Endothelial cell of umbilical vein (primary cell): ENCODE measurements around the gene LCMT1. TPM values are rescaled to one million over a fixed set of nuclear protein-coding genes. Genes with fewer than 3 reads are reported as not detected.

ENCODE experiments used
- BruUV-seq: library from RNA; stranded (reverse); fragments of 400-500 nt; replicated peaks from 2 replicates; lab custom pipeline; 2021; lab: Mats Ljungman, UMichigan
- CTCF ChIA-PET: fragments of 300-600, 350-600 bp; sonication (Branson Sonifier 250); formaldehyde crosslinking; loops from one replicate; lab custom pipeline; 2021; ENCODE audit warnings: antibody characterized with exemption, inconsistent platforms; lab: Charles Lee
- POLR2A ChIA-PET: fragments of 300-600, 350-600 bp; sonication (Branson Sonifier 250); formaldehyde crosslinking; loops from one replicate; lab custom pipeline; 2021; ENCODE audit warnings: antibody characterized with exemption, inconsistent platforms; lab: Charles Lee
- DNase-seq: peaks from one replicate; pipeline ENCODE4 v3.0.0-alpha.2; 2011; ENCODE audit warnings: low read depth, low spot score
- FAIRE-seq: peaks from 2 replicates; lab custom pipeline; 2011; peaks lifted over from hg19 to GRCh38; lab: Jason Lieb, UNC
- H2AFZ ChIP-seq: 2 replicates; pipeline ENCODE4 v1.6.0; 2012; ENCODE audit warnings: low read depth, low read length, control low read depth, inconsistent platforms
- H3K27ac ChIP-seq: 2 replicates; pipeline ENCODE4 v1.5.1; 2011; ENCODE audit warnings: low read depth, mild to moderate bottlenecking, control low read depth, low read length, moderate library complexity; ENCODE audit not compliant: insufficient read depth
- H3K27me3 ChIP-seq, 2 experiments: 2 replicates each; pipeline versions ENCODE4 v1.6.0 to v1.6.1; 2011; ENCODE audit warnings: low read length in 2 of 2, mixed read lengths in 1 of 2; ENCODE audit not compliant: control insufficient read depth in 2 of 2, insufficient read depth in 2 of 2
- H3K36me3 ChIP-seq, 2 experiments: 2 replicates in 1 of 2; 3 replicates in 1 of 2; pipeline ENCODE4 v1.5.1; 2011; ENCODE audit warnings: low read length in 2 of 2, mild to moderate bottlenecking in 1 of 2, moderate library complexity in 1 of 2; ENCODE audit not compliant: control insufficient read depth in 2 of 2, insufficient read depth in 2 of 2; ENCODE audit errors: extremely low read depth in 1 of 2
- H3K4me1 ChIP-seq: 3 replicates; pipeline ENCODE4 v1.5.1; 2011; ENCODE audit warnings: mild to moderate bottlenecking, low read length; ENCODE audit not compliant: control insufficient read depth, insufficient read depth; ENCODE audit errors: extremely low read depth
- H3K4me2 ChIP-seq: 2 replicates; pipeline ENCODE4 v1.6.1; 2011; ENCODE audit warnings: low read length, control low read depth, mixed read lengths; ENCODE audit not compliant: insufficient read depth
- H3K4me3 ChIP-seq, 3 experiments: fragments of 200-600 bp in 1 of 3; sonication (generic), shearing (Covaris generic) in 1 of 3; replicated peaks in 1 of 3; 2 replicates each; pipeline ENCODE4 v1.5.1; 2011 to 2016; ENCODE audit warnings: control low read depth in 3 of 3, low read length in 3 of 3, mild to moderate bottlenecking in 2 of 3, inconsistent platforms in 1 of 3, low read depth in 1 of 3, moderate library complexity in 1 of 3; ENCODE audit not compliant: insufficient read depth in 1 of 3
- H3K79me2 ChIP-seq: 2 replicates; pipeline ENCODE4 v1.6.0; 2012; ENCODE audit warnings: low read length, inconsistent platforms; ENCODE audit not compliant: control insufficient read depth, insufficient read depth
- H3K9ac ChIP-seq: replicated peaks from 2 replicates; pipeline ENCODE3; 2011; ENCODE audit warnings: low read length, control low read depth; ENCODE audit not compliant: insufficient read depth; ENCODE audit errors: extremely low read depth
- H3K9me1 ChIP-seq: replicated peaks from 3 replicates; pipeline ENCODE4 v1.6.0; 2011; ENCODE audit warnings: mild to moderate bottlenecking, low read length; ENCODE audit not compliant: control insufficient read depth, insufficient read depth; ENCODE audit errors: extremely low read depth
- H3K9me3 ChIP-seq: replicated peaks from 2 replicates; pipeline ENCODE4 v1.5.1; 2012; ENCODE audit warnings: low read length, inconsistent platforms; ENCODE audit not compliant: control insufficient read depth, insufficient read depth
- H4K20me1 ChIP-seq: replicated peaks from 2 replicates; pipeline ENCODE3; 2011; ENCODE audit warnings: mild to moderate bottlenecking, low read length; ENCODE audit not compliant: control insufficient read depth, insufficient read depth; ENCODE audit errors: extremely low read depth
- CTCF ChIP-seq, 2 donors: IDR thresholded peaks; 1 replicate in 1 of 2; 2 replicates in 1 of 2; pipeline ENCODE4 v1.5.1; 2011; ENCODE audit warnings: low read length in 2 of 2, mild to moderate bottlenecking in 2 of 2, moderate library complexity in 2 of 2, control low read depth in 1 of 2, inconsistent platforms in 1 of 2, low read depth in 1 of 2; ENCODE audit not compliant: insufficient read depth in 1 of 2; ENCODE audit errors: extremely low read depth in 1 of 2
- EZH2 ChIP-seq: IDR thresholded peaks from 2 replicates; pipeline ENCODE4 v1.6.1; 2012; ENCODE audit warnings: borderline replicate concordance, low read depth, mild to moderate bottlenecking, moderate library complexity, low read length, inconsistent platforms; ENCODE audit not compliant: severe bottlenecking
- FOS ChIP-seq: IDR thresholded peaks from 2 replicates; pipeline ENCODE4 v1.6.1; 2011; ENCODE audit warnings: mild to moderate bottlenecking, low read length, moderate library complexity, borderline replicate concordance; ENCODE audit not compliant: insufficient read depth
- GATA2 ChIP-seq: IDR thresholded peaks from 2 replicates; pipeline ENCODE4 v1.7.0; 2011; ENCODE audit warnings: low read depth, mild to moderate bottlenecking, moderate library complexity, mixed read lengths, low read length; ENCODE audit not compliant: insufficient read length, insufficient read depth
- JUN ChIP-seq: IDR thresholded peaks from 2 replicates; pipeline ENCODE4 v1.6.1; 2011; ENCODE audit warnings: borderline replicate concordance, low read depth; ENCODE audit not compliant: insufficient read length, insufficient read depth
- MYC ChIP-seq: IDR thresholded peaks from one replicate; pipeline ENCODE4 v1.6.1; 2011; ENCODE audit warnings: mild to moderate bottlenecking, low read depth, low read length
- POLR2A ChIP-seq: IDR thresholded peaks from 2 replicates; pipeline ENCODE4 v1.6.1; 2012; ENCODE audit warnings: low read depth, mild to moderate bottlenecking, control low read depth, low read length
- dilution Hi-C: fragments of 300-500 bp; cut with MboI; formaldehyde crosslinking; loops from one replicate; pipeline ENCODE4 v1.15.0; 2019; ENCODE audit warnings: low sequenced_read_pairs; ENCODE audit not compliant: extremely low pct_ligation_motif_present
- intact Hi-C: fragments of 100-400 bp; cut with micrococcal nuclease; formaldehyde crosslinking; loops from one replicate; pipeline ENCODE4 v1.10.0; 2022
- polyA plus RNA-seq, 4 experiments: library from polyadenylated mRNA; depleted of rRNA in 3 of 4; stranded (reverse) in 3 of 4; unstranded in 1 of 4; fragments of >200 nt; gene quantifications; 2 replicates each; pipeline versions ENCODE4 v1.2.1 to v1.2.3, GENCODE V29; 2011 to 2012; ENCODE audit warnings: missing spikeins in 1 of 4
- total RNA-seq: library from RNA; stranded (reverse); gene quantifications from 2 replicates; pipeline ENCODE4 v1.2.3, GENCODE V29; 2021

The LCMT1 gene
- total and polyA plus RNA-seq, 2 donors (not counting 3 experiments of a cell fraction or from before 2014, with no cell fraction given), result 23.5 to 36.2 TPM

GRCh38 chr16:25078386-25078978 lies 33.1 kb upstream of the LCMT1 start:
- H3K4me2 ChIP-seq, result no peak overlapping the region
- H3K4me3 ChIP-seq, result no peak overlapping the region
- H3K9ac ChIP-seq, result no peak overlapping the region
- no peaks in the 10 kb centered on the region for H3K9me3 ChIP-seq
- BruUV-seq, result no TSS peak
- H3K27me3 ChIP-seq, result peaks cover 3 to 20% of the 10 kb centered on the region in 2 experiments
- no peak for DNase-seq
- ChIA-PET POLR2A (no interaction called here), CTCF (no interaction called here)
- intact Hi-C loops, result no loop called here
- H2AFZ ChIP-seq, result no peak overlapping the region
- no peak for FAIRE-seq
- dilution Hi-C loops, result no loop called here
- TF ChIP-seq FOS (no peak), POLR2A (no peak)
- H4K20me1 ChIP-seq, result no peaks in the 10 kb centered on the region
- H3K9me1 ChIP-seq, result no peaks in the 10 kb centered on the region
- no peaks in the 10 kb centered on the region for H3K36me3 ChIP-seq
- H3K4me1 ChIP-seq, result no peaks in the 10 kb centered on the region
- H3K27ac ChIP-seq, result no peak overlapping the region
- no peaks in the 10 kb centered on the region for H3K79me2 ChIP-seq

GRCh38 chr16:25079637-25080378 lies 31.7 kb upstream of the LCMT1 start:
- Histone ChIP-seq H3K4me3 (no peak overlapping the region), H3K4me2 (no peak overlapping the region), H3K9me3 (no peaks in the 10 kb centered on the region), H3K9me1 (no peaks in the 10 kb centered on the region), H3K27me3 (peaks cover 0 to 14% of the 10 kb centered on the region in 2 experiments), H3K9ac (no peak overlapping the region), H3K79me2 (no peaks in the 10 kb centered on the region), H3K36me3 (no peaks in the 10 kb centered on the region), H3K4me1 (no peaks in the 10 kb centered on the region), H2AFZ (no peak overlapping the region), H4K20me1 (no peaks in the 10 kb centered on the region), H3K27ac (no peak overlapping the region)
- no peak for TF ChIP-seq EZH2
- TF ChIP-seq POLR2A, result no peak
- TF ChIP-seq CTCF (IDR thresholded peaks at IDR 0.05; ENCODE audit: extremely low read depth in 1 of 2, insufficient read depth in 1 of 2, low read depth in 1 of 2, low read length in 2 of 2), result no peak
- TF ChIP-seq GATA2, result no peak
- no peak for TF ChIP-seq JUN
- no peak for TF ChIP-seq MYC
- ChIA-PET CTCF (no interaction called here), POLR2A (no interaction called here)
- FAIRE-seq, result no peak
- dilution Hi-C loops, result no loop called here
- intact Hi-C loops, result no loop called here
- DNase-seq, result no peak
- BruUV-seq, result no TSS peak
